GM19238 (cell line): ENCODE measurements around the gene EFCAB6.

Source experiments
- DNase-seq: peaks from one replicate; pipeline ENCODE4 v3.0.0; 2011; ENCODE audit warnings: low spot score; ENCODE audit not compliant: insufficient read length

The EFCAB6 gene

GRCh38 chr22:43830931-43831560 is 18.9 kb upstream of the EFCAB6 start:
- DNase-seq: no peak

- no peak for DNase-seq
These were observed 18.1 kb upstream of the EFCAB6 start for GRCh38 chr22:43829904-43830851.

DNA sequence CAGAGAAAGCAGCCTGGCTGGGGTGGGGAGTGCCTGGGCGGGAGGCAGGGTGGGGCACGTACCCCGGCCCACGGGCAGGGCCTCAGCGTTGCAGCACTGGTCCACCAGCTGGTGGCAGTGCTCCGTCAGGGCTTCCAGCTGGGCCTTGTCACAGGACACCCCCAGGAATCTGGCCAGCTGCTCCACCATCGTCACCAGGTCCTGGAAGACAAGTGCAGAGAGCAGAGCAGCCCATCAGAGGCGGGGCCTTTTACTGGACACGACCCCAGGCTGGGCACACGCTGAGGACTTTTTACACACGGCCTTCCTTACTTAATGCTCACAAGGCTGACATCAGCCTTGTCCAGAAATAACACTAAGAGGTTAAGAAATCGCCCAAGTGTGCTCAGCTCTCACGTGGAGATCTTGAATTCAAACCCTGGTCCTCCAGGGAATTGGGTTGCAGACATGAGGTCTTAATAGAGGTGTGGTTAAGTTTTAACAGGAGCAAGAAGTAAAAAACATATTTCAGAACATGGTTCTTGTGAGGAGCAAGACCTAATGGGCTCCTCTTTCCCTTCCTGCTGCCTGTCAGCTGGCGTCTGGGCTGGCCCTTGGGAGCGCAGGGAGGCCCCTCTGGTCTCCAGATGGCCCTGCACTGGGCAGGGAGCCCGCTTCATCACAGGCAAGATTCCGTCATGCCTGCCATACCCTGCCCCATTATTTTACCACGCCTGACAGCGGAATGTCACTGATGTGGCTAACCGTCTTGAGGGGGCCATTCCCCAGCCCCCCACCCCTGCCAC is 17.1 kb upstream of the EFCAB6 start:
- no peak for DNase-seq

- no peak for DNase-seq
These were observed 16.6 kb upstream of the EFCAB6 start for GRCh38 chr22:43828725-43828997.

DNA sequence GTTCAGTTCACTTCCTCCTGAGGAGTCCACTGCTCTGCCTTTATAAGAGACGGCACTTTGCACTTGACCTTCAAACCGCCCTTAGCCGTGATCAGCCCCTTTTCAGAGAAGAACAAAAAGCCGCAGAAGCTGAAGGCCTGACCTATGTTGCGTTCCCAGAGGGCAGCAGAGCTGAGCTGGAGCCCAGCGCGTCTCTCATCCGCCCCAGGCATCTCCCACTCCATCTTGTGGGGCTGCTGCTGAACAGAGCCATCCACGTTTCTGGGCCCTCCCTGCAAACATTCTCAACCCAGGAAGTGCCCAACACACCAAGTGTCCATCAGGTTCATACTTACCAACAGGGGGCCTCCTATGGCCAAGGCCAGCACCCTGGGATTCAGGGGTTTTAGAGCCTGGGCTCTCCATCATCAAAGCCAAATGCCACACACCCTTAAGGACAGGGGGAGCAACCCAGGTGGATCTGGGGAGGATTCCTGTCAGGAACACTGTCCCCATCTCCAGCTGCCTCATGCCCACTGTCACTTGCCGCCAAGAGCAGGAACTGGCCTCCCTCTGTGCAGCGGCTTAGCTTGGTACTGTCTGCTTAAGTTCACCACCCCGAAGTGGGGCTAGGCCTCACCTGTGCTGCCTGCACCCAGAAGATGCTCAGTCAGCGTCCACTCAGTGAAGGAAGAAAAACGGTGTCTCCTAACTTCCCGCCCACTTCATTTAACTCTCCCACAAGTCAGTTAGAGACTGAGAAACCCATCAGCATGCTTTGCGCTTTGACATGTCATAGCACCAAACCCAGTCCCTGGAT is 16.0 kb upstream of the EFCAB6 start:
- DNase-seq: no peak

DNA sequence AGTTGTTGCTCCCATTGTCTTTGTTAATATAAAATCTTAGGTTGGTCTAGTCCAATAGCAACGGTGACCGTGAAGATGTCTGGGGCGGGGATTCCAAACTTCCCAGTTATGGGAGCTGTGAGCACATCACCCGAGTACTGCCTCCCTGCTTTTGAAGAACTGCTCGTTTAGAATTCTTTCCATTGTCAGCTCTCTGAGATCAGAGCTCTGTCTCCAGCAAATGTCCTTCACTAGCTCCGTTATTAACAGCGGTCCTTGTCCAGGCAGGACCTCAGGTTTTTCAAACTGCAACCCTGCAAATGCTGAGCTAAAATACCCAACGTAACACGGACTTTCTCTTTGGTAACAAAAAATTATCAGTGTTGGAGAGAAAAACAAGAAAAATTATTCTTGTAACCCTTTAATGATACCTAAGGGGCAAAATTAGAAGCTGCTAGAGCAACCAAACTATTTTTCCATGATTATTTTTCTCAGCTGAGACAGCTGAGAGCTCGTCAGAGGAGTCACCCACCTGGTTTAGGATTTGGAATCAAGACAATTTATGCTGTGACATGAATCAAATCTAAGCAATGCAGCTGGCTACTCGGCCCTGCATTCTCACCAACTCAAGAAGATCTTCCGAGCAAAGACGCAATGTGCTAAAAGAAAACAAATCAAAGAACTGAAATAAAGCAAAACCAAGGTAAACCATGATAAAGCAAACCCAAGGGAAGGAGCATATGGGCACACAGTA is 15.1 kb upstream of the EFCAB6 start:
- DNase-seq: no peak

DNA sequence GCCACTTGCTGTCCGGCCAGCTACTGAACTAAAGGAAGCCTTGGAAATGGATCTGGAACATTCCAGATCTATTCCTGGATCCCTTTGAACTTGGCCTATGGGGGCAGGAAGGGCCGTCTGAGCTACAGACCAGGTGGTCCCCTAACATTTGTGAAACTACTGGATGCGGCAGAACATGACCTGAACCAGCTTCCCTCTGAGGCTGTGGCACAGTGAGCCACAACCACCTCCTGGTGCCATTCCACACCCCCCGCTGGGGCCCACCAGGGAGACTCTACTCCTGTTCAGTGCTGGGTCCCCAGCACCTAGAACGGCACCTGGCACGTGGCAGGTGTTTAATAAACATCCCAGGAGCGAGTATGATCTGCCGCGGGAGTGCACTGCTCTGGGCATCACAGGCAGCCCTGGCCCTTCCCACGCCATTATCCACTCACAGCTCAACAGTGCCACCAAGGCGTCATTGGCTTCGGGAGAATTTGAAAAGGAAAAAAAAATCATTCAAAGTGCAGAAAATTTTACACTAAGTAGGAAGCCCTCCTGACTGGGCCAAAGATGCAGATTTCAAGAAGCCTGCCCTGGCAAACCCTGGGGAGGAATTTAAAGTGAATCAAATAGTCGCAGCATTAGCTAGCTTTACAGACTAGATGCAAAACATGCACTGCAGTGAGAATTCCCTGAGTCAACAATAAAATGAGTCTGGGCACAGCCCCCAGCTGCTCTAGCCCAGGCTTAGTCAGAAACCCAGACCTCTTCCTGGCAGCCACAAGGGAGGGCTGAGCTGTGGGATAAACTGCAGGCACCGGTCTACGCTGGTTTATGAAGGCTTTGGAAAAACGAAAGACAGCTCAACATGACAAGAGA is 14.3 kb upstream of the EFCAB6 start:
- no peak for DNase-seq

GRCh38 chr22:43825651-43826050 is 13.5 kb upstream of the EFCAB6 start:
- no peak for DNase-seq

GRCh38 chr22:43824724-43825420 is 12.8 kb upstream of the EFCAB6 start:
- no peak for DNase-seq

DNA sequence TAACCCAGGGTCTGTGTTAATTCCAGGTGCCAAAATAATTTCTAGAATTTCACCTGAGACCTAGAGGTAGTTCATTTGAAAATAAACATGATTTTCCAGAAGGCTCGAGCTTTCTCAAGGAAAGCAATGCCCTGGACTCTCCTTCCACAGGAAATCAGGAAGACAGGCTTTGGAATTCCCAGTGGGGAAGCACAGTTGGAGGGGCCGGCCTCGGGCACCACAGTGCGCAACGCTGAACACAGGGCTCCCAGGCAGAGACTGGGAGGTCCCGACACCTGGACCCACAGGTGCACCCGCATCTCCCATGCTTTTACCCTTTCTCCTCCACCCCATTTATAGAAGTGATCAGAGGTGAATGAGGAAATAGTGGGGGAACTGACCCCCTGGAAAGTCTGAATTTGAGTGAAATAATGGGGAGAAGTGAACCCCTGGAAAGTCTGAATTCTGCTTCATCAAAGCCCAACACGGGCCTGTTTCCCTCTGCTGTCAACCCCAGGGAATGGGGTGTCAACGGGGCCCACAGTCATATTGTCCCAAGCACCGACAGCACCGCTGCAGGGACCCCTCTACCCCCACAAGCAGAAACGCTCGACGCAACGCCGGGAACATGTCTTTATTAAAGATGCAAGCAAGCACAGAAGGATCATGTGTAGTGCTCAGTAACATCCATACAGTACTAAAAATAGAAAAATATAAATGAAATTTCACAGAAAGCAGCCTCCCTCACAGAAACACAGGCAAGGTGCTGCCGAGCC is 12.0 kb upstream of the EFCAB6 start:
- no peak for DNase-seq

GRCh38 chr22:43823353-43823908 is 11.3 kb upstream of the EFCAB6 start:
- no peak for DNase-seq

- DNase-seq: no peak
These were observed 9.7 kb upstream of the EFCAB6 start for GRCh38 chr22:43821606-43822425.

DNA sequence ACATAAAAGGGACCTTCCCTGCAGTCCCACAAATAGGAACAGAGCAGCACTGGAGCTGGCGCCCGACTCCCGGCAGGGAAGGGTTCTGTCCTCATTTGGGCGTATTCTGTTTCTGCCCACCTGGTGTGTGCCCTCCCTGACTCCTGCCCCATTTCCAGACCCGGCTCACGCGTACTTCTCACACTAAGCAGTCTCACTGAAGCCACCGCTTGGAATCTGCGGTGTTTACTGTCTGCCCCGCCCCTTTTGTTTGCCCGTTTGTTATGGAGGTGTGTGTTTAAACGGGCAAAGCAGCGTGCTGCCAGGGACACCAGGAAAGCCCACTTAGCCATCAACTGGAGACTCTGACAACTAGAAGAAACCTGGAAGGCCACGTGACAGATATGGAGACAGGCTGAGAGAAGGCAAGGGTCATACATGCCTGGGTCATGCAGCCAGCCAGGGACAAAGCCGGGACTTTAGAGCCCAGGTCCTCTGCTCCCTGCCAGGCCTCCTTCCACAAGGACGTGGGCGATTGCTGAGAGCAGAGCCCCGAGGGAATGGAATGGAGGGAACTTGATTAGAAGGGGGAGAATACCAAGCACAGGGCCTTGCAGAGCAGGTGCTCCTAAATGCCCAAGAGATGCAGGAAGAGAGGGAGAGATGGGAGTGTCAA is 8.7 kb upstream of the EFCAB6 start:
- no peak for DNase-seq

- DNase-seq: no peak
These were observed 8.0 kb upstream of the EFCAB6 start for GRCh38 chr22:43819931-43820640.

DNA sequence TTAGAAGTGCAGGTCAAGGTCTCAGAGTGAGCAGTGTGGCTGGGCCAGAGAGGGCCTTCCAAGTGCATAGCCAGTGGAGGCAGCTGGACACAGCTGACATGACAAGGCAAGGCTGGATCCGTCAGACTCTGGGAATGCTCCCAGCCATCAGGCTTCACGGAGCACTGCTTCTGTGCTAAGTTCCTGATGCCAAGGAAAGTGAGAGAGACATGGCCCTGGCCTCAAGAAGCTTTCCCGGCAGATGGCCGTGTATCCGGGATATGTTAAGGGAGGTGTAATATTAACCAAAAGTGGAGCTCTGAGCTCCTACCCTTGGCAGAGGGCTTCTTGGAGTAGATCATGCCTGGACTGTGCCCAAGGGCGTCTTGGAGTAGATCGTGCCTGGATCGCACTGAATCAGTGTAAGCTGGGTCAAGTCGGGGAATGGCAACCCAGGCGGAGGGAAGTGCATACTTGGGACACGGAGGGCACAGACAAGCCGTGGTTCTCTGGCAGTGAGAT is 7.4 kb upstream of the EFCAB6 start:
- no peak for DNase-seq

- DNase-seq: no peak
These were observed 6.9 kb upstream of the EFCAB6 start for GRCh38 chr22:43818981-43819380.
